ENCODE data around the gene PLXNA4.

DNA sequence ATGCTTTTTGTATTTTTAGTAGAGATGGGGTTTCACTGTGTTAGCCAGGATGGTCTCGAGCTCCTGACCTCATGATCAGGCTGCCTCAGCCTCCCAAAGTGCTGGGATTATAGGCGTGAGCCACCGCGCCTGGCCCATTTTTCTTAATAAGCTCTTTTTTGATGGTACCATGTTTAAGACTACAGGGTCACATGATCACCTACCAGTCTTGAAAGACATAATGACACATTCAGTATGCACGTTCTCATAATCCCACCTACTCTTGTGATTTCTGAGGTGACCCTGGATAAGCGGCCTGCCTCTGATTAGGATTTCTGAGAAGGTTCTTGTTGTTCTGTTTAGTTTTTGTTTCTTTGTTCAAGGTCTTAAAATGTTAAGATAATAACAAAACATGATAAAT lies 43.7 kb upstream of the PLXNA4 start:
- no peak for TF ChIP-seq CTCF (IDR thresholded peaks at IDR 0.05)
- TF ChIP-seq POLR2AphosphoS5 (IDR thresholded peaks at IDR 0.05; ENCODE audit: low read depth, low read length) = no peak
- no peak for TF ChIP-seq TCF7L2 (IDR thresholded peaks at IDR 0.05; ENCODE audit: low read depth, low read length)

Data from Panc1 (cell line).